OCI-LY7 (cell line): ENCODE measurements around the gene C19orf25. TPM values are rescaled to one million over a fixed set of nuclear protein-coding genes. Genes with fewer than 3 reads are reported as not detected.

Experiments used
- BruUV-seq: library from RNA; stranded (reverse); fragments of 400-500 nt; replicated peaks from 2 replicates; lab custom pipeline; 2021; lab: Mats Ljungman, UMichigan
- CTCF ChIA-PET: fragments of 300-600 bp; sonication (Branson Sonifier 250); formaldehyde crosslinking; loops from one replicate; lab custom pipeline; 2022; ENCODE audit warnings: antibody characterized with exemption; ENCODE audit not compliant: unreplicated experiment; lab: Charles Lee
- POLR2A ChIA-PET: fragments of 300-600 bp; sonication (Branson Sonifier 250); formaldehyde crosslinking; loops from one replicate; lab custom pipeline; 2022; ENCODE audit warnings: antibody characterized with exemption; lab: Charles Lee
- DNase-seq: peaks from one replicate; pipeline ENCODE4 v3.0.0-alpha.2; 2015; ENCODE audit warnings: low spot score
- H2AFZ ChIP-seq: fragments of 200-600 bp; sonication (generic), shearing (Covaris generic); 2 replicates; pipeline ENCODE4 v1.6.1; 2014; ENCODE audit warnings: mild to moderate bottlenecking, antibody characterized with exemption, low read length, moderate library complexity
- H3K27ac ChIP-seq: fragments of 200-600 bp; sonication (generic); 2 replicates; pipeline ENCODE4 v1.5.1; 2014; ENCODE audit warnings: mixed run types, low read depth, mild to moderate bottlenecking, moderate library complexity, low read length, inconsistent platforms; ENCODE audit not compliant: poor library complexity, severe bottlenecking
- H3K36me3 ChIP-seq: fragments of 200-600 bp; sonication (generic); 2 replicates; pipeline ENCODE4 v1.6.1; 2014; ENCODE audit warnings: mild to moderate bottlenecking, antibody characterized with exemption, low read length, moderate library complexity, mixed read lengths; ENCODE audit not compliant: insufficient read depth
- H3K4me1 ChIP-seq: fragments of 200-600 bp; sonication (generic); 2 replicates; pipeline ENCODE4 v1.5.1; 2014; ENCODE audit warnings: mild to moderate bottlenecking, low read length; ENCODE audit not compliant: insufficient read depth, poor library complexity, severe bottlenecking
- H3K4me2 ChIP-seq: fragments of 200-600 bp; sonication (generic); 2 replicates; pipeline ENCODE4 v1.6.1; 2014; ENCODE audit warnings: mild to moderate bottlenecking, low read length
- H3K4me3 ChIP-seq: fragments of 200-600 bp; sonication (generic); 2 replicates; pipeline ENCODE4 v1.5.1; 2014; ENCODE audit warnings: mild to moderate bottlenecking, low read depth, low read length; ENCODE audit not compliant: poor library complexity, severe bottlenecking
- H3K79me2 ChIP-seq: fragments of 200-600 bp; sonication (generic); 2 replicates; pipeline ENCODE4 v1.6.1; 2016; ENCODE audit warnings: low read depth, mild to moderate bottlenecking, low read length, moderate library complexity, mixed read lengths; ENCODE audit not compliant: insufficient read depth
- H3K9me2 ChIP-seq: fragments of 200-600 bp; sonication (generic); 2 replicates; pipeline ENCODE4 v1.6.1; 2016; ENCODE audit warnings: mild to moderate bottlenecking, low read length, mixed read lengths; ENCODE audit not compliant: insufficient read depth
- H3K9me3 ChIP-seq: fragments of 200-600 bp; sonication (generic); 2 replicates; pipeline ENCODE4 v1.6.1; 2014; ENCODE audit warnings: mild to moderate bottlenecking, mixed run types, low read length, mixed read lengths
- H4K20me1 ChIP-seq: fragments of 200-600 bp; sonication (generic); 2 replicates; pipeline ENCODE4 v1.6.1; 2014; ENCODE audit warnings: mild to moderate bottlenecking, antibody characterized with exemption, low read length, moderate library complexity, mixed read lengths; ENCODE audit not compliant: insufficient read depth
- CTCF ChIP-seq: fragments of 200-600 bp; sonication (generic); conservative IDR thresholded peaks from 2 replicates; pipeline ENCODE4 v1.5.1; 2014; ENCODE audit warnings: mild to moderate bottlenecking, antibody characterized with exemption, low read length, moderate library complexity, mixed read lengths
- EZH2phosphoT487 ChIP-seq: fragments of 200-600 bp; sonication (generic); IDR thresholded peaks from 2 replicates; pipeline ENCODE4 v1.6.1; 2018; ENCODE audit warnings: low read depth, borderline replicate concordance, mild to moderate bottlenecking, mixed run types, antibody characterized with exemption, low read length, moderate library complexity, mixed read lengths
- intact Hi-C: fragments of 100-400 bp; cut with micrococcal nuclease; formaldehyde crosslinking; loops from one replicate; pipeline ENCODE4 v1.10.0; 2022; ENCODE audit not compliant: unreplicated experiment
- total RNA-seq, 2 experiments: library from RNA; depleted of rRNA in 1 of 2; stranded (reverse); fragments of >200 nt in 1 of 2; shearing (Covaris generic) in 1 of 2; gene quantifications; 2 replicates each; pipeline ENCODE4 v1.2.3, GENCODE V29; 2014 to 2022

The C19orf25 gene
- total RNA-seq, 2 experiments from 2014 or later = 45.6 to 58.6 TPM

GRCh38 chr19:1425902-1426301 lies 53.1 kb downstream of the C19orf25 start:
- no TSS peak for BruUV-seq
- DNase-seq = no peak
- Histone ChIP-seq H3K27ac (no peak overlapping the region), H3K4me3 (no peak overlapping the region), H4K20me1 (peaks cover 9% of the 10 kb centered on the region; the same call in 1 of the 2 replicates), H3K4me1 (no peaks in the 10 kb centered on the region), H3K9me3 (no peaks in the 10 kb centered on the region), H3K4me2 (no peak overlapping the region), H3K9me2 (no peaks in the 10 kb centered on the region), H3K79me2 (no peaks in the 10 kb centered on the region), H3K36me3 (peaks cover 95% of the 10 kb centered on the region), H2AFZ (no peak overlapping the region)
- ChIA-PET POLR2A (no interaction called here), CTCF (no interaction called here)
- TF ChIP-seq EZH2phosphoT487 = no peak
- no peak for TF ChIP-seq CTCF
- intact Hi-C loops = no loop called here

- Histone ChIP-seq H3K27ac (no peak overlapping the region), H3K9me3 (no peaks in the 10 kb centered on the region), H3K36me3 (peaks cover 98% of the 10 kb centered on the region), H3K4me1 (no peaks in the 10 kb centered on the region), H3K9me2 (no peaks in the 10 kb centered on the region), H3K79me2 (no peaks in the 10 kb centered on the region), H4K20me1 (peaks cover 9% of the 10 kb centered on the region; the same call in 1 of the 2 replicates), H3K4me2 (no peak overlapping the region), H2AFZ (no peak overlapping the region), H3K4me3 (no peak overlapping the region)
- ChIA-PET CTCF (no interaction called here), POLR2A (no interaction called here)
- BruUV-seq = TSS peak; percentile 12
- DNase-seq = no peak
- no peak for TF ChIP-seq EZH2phosphoT487
- TF ChIP-seq CTCF = no peak
- intact Hi-C loops = no loop called here
Observed at GRCh38 chr19:1425102-1425837, 53.7 kb downstream of the C19orf25 start.
